Measurements from ENCODE around the gene CARM1. TPM values are rescaled to one million over a fixed set of nuclear protein-coding genes. Genes with fewer than 3 reads are reported as not detected.

CARM1 gene
- total RNA-seq, 6 experiments from 2014 or later, result 13.7 to 20.5 (median 17.5) TPM

DNA sequence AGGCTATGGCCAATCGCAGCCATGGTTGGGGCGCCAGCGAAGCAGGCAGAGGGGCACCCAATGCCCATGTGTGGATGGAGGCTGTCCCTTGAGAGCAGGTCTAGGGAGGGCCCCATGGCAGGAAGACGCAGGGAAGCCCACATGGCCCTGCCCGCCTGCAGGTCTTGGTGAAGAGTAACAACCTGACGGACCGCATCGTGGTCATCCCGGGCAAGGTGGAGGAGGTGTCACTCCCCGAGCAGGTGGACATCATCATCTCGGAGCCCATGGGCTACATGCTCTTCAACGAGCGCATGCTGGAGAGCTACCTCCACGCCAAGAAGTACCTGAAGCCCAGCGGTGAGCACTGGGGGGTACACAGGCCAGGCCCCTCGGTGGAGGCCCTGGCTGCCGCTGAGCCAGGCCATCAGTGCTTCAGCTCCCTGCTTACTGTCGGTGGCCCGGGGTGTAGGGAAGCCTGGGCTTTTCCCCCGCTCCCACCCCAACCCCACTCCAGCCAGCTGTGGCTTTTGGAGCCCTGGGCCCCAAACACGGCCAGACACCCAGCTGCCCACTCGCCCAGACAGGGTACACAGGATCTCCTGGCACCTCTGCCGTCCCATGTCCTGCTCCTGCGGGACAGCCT lies 42.5 kb downstream of the CARM1 start:
- Histone ChIP-seq H3K9me3 (no peaks in the 10 kb centered on the region), H3K27ac (no peak overlapping the region), H3K4me1 (no peaks in the 10 kb centered on the region), H3K4me3 (no peak overlapping the region), H3K27me3 (no peaks in the 10 kb centered on the region), H3K36me3 (peaks cover 0 to 28% (median 1%) of the 10 kb centered on the region in 4 donors)
- intact Hi-C loops (cut with DNase I), result no loop called here
- TF ChIP-seq, protein P1, sequence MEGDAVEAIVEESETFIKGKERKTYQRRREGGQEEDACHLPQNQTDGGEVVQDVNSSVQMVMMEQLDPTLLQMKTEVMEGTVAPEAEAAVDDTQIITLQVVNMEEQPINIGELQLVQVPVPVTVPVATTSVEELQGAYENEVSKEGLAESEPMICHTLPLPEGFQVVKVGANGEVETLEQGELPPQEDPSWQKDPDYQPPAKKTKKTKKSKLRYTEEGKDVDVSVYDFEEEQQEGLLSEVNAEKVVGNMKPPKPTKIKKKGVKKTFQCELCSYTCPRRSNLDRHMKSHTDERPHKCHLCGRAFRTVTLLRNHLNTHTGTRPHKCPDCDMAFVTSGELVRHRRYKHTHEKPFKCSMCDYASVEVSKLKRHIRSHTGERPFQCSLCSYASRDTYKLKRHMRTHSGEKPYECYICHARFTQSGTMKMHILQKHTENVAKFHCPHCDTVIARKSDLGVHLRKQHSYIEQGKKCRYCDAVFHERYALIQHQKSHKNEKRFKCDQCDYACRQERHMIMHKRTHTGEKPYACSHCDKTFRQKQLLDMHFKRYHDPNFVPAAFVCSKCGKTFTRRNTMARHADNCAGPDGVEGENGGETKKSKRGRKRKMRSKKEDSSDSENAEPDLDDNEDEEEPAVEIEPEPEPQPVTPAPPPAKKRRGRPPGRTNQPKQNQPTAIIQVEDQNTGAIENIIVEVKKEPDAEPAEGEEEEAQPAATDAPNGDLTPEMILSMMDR (IDR thresholded peaks at IDR 0.05), result no peak
- TF ChIP-seq POLR2A (IDR thresholded peaks at IDR 0.05), result no peak
- DNase-seq (peak in 1 of 3 donors; percentile 39), ATAC-seq (no peak)
- WGBS (ENCODE audit: insufficient coverage, low coverage, low lambda C conversion rate, missing lambda C conversion rate), result no CpG with 5 or more reads among the region's 24 CpGs

DNA sequence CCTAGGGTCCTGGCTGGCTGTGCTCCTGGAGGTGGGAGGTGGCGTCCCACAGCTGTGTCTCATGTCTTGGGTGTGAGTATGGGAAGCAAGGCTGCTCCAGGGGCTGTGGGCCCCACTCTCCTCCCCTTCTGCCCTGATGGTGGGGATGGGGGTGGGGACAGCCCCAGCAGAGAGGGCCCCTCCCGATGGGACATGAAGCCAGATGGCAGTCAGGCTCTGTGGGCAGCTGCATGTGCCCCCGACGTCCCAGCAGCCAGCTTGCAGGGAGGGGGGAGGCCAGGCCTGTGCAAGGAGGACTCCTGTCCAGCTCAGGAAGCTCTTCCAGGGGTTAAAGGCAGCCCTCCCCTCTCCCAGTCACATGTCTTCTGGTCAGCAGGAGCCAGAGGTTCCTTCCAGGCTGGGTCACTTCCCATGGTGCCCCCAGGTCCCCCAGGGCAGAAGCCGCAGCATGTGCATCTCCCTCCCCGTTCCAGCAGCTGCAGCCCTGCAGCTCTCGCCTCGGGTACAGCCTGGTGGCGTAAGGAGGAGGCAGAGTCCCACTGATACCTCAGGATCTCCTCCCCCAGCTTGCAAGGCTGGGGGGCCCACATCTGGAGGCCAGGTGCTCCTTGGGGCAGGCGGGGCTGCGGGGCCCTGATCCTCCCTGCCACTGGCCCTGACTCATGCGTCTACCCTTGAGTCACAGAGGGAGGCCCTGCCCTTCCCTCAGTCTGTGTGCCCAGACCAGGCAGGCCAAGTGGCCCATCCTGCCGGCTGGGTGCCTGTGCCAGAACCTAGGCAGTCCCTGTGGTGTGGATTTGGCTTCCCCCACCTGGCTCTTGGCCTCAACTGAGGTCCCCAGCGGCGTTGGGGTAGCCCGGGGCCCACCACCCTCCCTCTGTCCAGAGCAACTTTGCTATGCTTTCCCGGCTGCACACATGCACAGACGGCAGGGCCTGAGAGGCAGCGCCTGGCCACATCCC lies 44.1 kb downstream of the CARM1 start:
- peak in 1 of 3 donors; percentile 37 for DNase-seq
- intact Hi-C loops (cut with DNase I), result no loop called here
- no peaks in the 10 kb centered on the region for H3K9me3 ChIP-seq
- no peak overlapping the region for H3K4me3 ChIP-seq
- WGBS (ENCODE audit: insufficient coverage, low coverage, low lambda C conversion rate, missing lambda C conversion rate), result 88% methylated on average over 6 of the region's 19 CpGs
- H3K36me3 ChIP-seq, result peaks cover 0 to 19% (median 0%) of the 10 kb centered on the region in 4 donors
- H3K27ac ChIP-seq, result no peak overlapping the region
- no peaks in the 10 kb centered on the region for H3K27me3 ChIP-seq
- ATAC-seq, result peak in 1 of 4 donors; percentile 3
- no peaks in the 10 kb centered on the region for H3K4me1 ChIP-seq
- TF ChIP-seq, protein P1 (IDR thresholded peaks at IDR 0.05), result no peak
- no peak for TF ChIP-seq POLR2A (IDR thresholded peaks at IDR 0.05)

DNA sequence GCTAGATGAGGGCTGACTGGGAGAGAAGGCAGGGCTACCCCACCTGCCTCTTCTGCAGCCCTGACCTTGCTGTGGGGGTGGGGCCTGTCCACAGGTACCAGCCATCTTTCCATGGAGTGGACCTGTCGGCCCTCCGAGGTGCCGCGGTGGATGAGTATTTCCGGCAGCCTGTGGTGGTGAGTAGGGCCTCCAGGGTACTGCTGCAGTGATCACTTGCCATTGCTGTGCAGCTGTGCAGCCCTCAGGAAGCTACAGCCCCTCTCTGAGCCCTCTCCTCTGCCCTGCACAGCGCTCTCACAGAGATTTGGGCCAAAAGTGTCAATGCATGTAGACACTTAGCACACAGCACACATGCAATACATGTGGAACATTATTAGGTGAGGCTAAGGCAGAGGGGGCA lies 45.2 kb downstream of the CARM1 start:
- H3K4me1 ChIP-seq, result no peaks in the 10 kb centered on the region
- ATAC-seq (no peak), DNase-seq (no peak)
- no peak overlapping the region for H3K4me3 ChIP-seq
- WGBS (ENCODE audit: insufficient coverage, low coverage, low lambda C conversion rate, missing lambda C conversion rate), result 100% methylated on average over 1 of the region's 6 CpGs
- H3K36me3 ChIP-seq, result peaks cover 0 to 15% (median 3%) of the 10 kb centered on the region in 4 donors
- no peaks in the 10 kb centered on the region for H3K9me3 ChIP-seq
- no peak overlapping the region for H3K27ac ChIP-seq
- H3K27me3 ChIP-seq, result no peaks in the 10 kb centered on the region
- TF ChIP-seq POLR2A (IDR thresholded peaks at IDR 0.05), result no peak
- intact Hi-C loops (cut with DNase I), result no loop called here

DNA sequence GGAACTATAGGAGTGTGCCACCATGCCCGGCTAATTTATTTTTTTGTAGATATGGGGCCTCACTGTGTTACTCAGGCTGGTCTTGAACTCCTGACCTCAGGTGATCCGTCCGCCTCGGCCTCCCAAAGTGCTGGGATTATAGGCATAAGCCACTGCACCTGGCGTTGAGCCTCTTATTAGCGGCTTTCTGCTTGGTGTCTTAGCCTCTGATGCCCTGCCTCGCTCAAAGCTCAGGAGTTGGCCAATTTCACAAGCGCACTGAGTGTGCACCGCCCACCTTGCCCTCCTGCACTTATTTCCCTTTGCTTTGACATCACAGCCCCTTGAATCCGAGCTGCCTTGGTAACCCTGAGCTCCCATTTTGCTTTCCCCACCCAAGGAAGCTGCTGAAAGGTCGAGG lies 47.0 kb downstream of the CARM1 start:
- WGBS (ENCODE audit: insufficient coverage, low coverage, low lambda C conversion rate, missing lambda C conversion rate), result 90% methylated on average over 7 of the region's 11 CpGs
- peaks cover 0 to 18% (median 7%) of the 10 kb centered on the region in 4 donors for H3K36me3 ChIP-seq
- intact Hi-C loops (cut with DNase I), result no loop called here

More for the DNA sequence above, 47.0 kb downstream of the CARM1 start:
- no peaks in the 10 kb centered on the region for H3K9me3 ChIP-seq
- no peak overlapping the region for H3K4me3 ChIP-seq
- DNase-seq, result no peak
- H3K27me3 ChIP-seq, result no peaks in the 10 kb centered on the region
- H3K27ac ChIP-seq, result no peak overlapping the region
- no peaks in the 10 kb centered on the region for H3K4me1 ChIP-seq
- ATAC-seq, result no peak
- no peak for TF ChIP-seq POLR2A (IDR thresholded peaks at IDR 0.05)
- TF ChIP-seq, protein P1 (IDR thresholded peaks at IDR 0.05), result no peak

All from right lobe of liver (tissue), 6 donors.